OCI-LY3 (cell line): ENCODE results near the gene NLRP3.
A peak's percentile ranks its signal among the peaks of the same experiment; 100 is the strongest.
"Not testable (repeated sequence)": the region's sequence is repeated elsewhere in the genome, so short reads cannot be mapped to it uniquely, and the experiment has no call there.

Source experiments
- H2AFZ ChIP-seq: fragments of 200-600, 300-600 bp; shearing (Covaris generic); 2 replicates; pipeline ENCODE4 v1.6.0; 2014; ENCODE audit warnings: antibody characterized with exemption, low read depth, low read length
- H3K27ac ChIP-seq: fragments of 200-600, 300-600 bp; sonication (generic); 2 replicates; pipeline ENCODE4 v1.5.1; 2014; ENCODE audit warnings: mild to moderate bottlenecking, low read length, moderate library complexity, mixed read lengths
- H3K27me3 ChIP-seq: fragments of 200-600, 300-600 bp; sonication (generic); 2 replicates; pipeline ENCODE4 v1.6.1; 2014; ENCODE audit warnings: low read depth, low read length, mixed read lengths
- H3K36me3 ChIP-seq: fragments of 200-600, 300-600 bp; sonication (generic); replicated peaks from 2 replicates; pipeline ENCODE3; 2014; ENCODE audit warnings: low read depth, low read length, mixed read lengths
- H3K4me1 ChIP-seq: fragments of 300-600, 200-600 bp; sonication (generic); 2 replicates; pipeline ENCODE4 v1.6.1; 2014; ENCODE audit warnings: low read length, mixed read lengths
- H3K4me2 ChIP-seq: fragments of 200-600, 300-600 bp; sonication (generic); 2 replicates; pipeline ENCODE4 v1.6.1; 2014; ENCODE audit warnings: low read length, mixed read lengths
- H3K4me3 ChIP-seq: fragments of 300-600, 200-600 bp; sonication (generic); 2 replicates; pipeline ENCODE4 v1.5.1; 2014; ENCODE audit warnings: antibody characterized with exemption, mild to moderate bottlenecking, low read length, moderate library complexity
- H3K79me2 ChIP-seq: fragments of 300-600, 200-600 bp; shearing (Covaris generic); 2 replicates; pipeline ENCODE4 v1.6.1; 2014; ENCODE audit warnings: mild to moderate bottlenecking, low read length, mixed read lengths
- H3K9ac ChIP-seq: fragments of 300-600, 200-600 bp; shearing (Covaris generic); 2 replicates; pipeline ENCODE4 v1.6.0; 2014; ENCODE audit warnings: mild to moderate bottlenecking, low read length, moderate library complexity
- H3K9me3 ChIP-seq: fragments of 200-600, 300-600 bp; shearing (Covaris generic); 2 replicates; pipeline ENCODE4 v1.6.1; 2014; ENCODE audit warnings: low read length, mixed read lengths; ENCODE audit not compliant: insufficient read depth
- H4K20me1 ChIP-seq: fragments of 200-600, 300-600 bp; sonication (generic); 2 replicates; pipeline ENCODE4 v1.6.1; 2016; ENCODE audit warnings: low read length, mixed read lengths; ENCODE audit not compliant: insufficient read depth
- CTCF ChIP-seq: fragments of 200-600, 300-600 bp; sonication (generic); IDR thresholded peaks from 2 replicates; pipeline ENCODE4 v1.5.1; 2014; ENCODE audit warnings: antibody characterized with exemption, low read length, low read depth
- EZH2phosphoT487 ChIP-seq: fragments of 200-600 bp; shearing (Covaris generic); IDR thresholded peaks from 2 replicates; pipeline ENCODE4 v1.6.1; 2018; ENCODE audit warnings: antibody characterized with exemption, mixed run types, low read depth

Gene NLRP3

GRCh38 chr1:247467129-247467528 is 51.2 kb downstream of the NLRP3 start:
- H3K27me3 ChIP-seq, result no peaks in the 10 kb centered on the region
- peak overlapping the region; percentile 89 for H3K27ac ChIP-seq
- no peaks in the 10 kb centered on the region for H3K9me3 ChIP-seq
- H3K9ac ChIP-seq, result peak overlapping the region; percentile 50
- H3K79me2 ChIP-seq, result no peaks in the 10 kb centered on the region
- no peak for TF ChIP-seq CTCF
- no peak for TF ChIP-seq EZH2phosphoT487
- no peaks in the 10 kb centered on the region for H3K36me3 ChIP-seq
- H3K4me1 ChIP-seq, result peaks cover 46% of the 10 kb centered on the region
- H3K4me2 ChIP-seq, result peak overlapping the region; percentile 53
- peak overlapping the region; percentile 19 for H3K4me3 ChIP-seq
- no peaks in the 10 kb centered on the region for H4K20me1 ChIP-seq
- no peak overlapping the region for H2AFZ ChIP-seq

- Histone ChIP-seq H4K20me1 (no peaks in the 10 kb centered on the region), H3K27ac (peak overlapping the region; percentile 51), H3K36me3 (no peaks in the 10 kb centered on the region), H3K9ac (peak overlapping the region; percentile 16; the same call in 1 of the 2 replicates), H3K4me3 (no peak overlapping the region), H3K27me3 (no peaks in the 10 kb centered on the region), H3K9me3 (no peaks in the 10 kb centered on the region), H3K79me2 (no peaks in the 10 kb centered on the region), H3K4me1 (peaks cover 60% of the 10 kb centered on the region), H3K4me2 (peak overlapping the region; percentile 34), H2AFZ (no peak overlapping the region; the same call in 1 of the 2 replicates)
- no peak for TF ChIP-seq CTCF
- TF ChIP-seq EZH2phosphoT487, result no peak
Measured at GRCh38 chr1:247468481-247469140, 52.6 kb downstream of the NLRP3 start.

GRCh38 chr1:247469141-247469535 is 53.2 kb downstream of the NLRP3 start:
- Histone ChIP-seq H3K36me3 (no peaks in the 10 kb centered on the region), H3K27me3 (no peaks in the 10 kb centered on the region), H3K4me1 (peaks cover 62% of the 10 kb centered on the region), H3K4me2 (peak overlapping the region; percentile 34), H2AFZ (no peak overlapping the region), H3K27ac (peak overlapping the region; percentile 51; the same call in 1 of the 2 replicates), H3K9ac (no peak overlapping the region), H3K79me2 (no peaks in the 10 kb centered on the region), H4K20me1 (no peaks in the 10 kb centered on the region), H3K4me3 (no peak overlapping the region), H3K9me3 (no peaks in the 10 kb centered on the region)
- no peak for TF ChIP-seq EZH2phosphoT487
- no peak for TF ChIP-seq CTCF

- H3K4me2 ChIP-seq, H2AFZ ChIP-seq: not testable (repeated sequence)
- H3K36me3 ChIP-seq, result peaks cover 15% of the 10 kb centered on the region
Measured at GRCh38 chr1:247470942-247471429, 55.0 kb downstream of the NLRP3 start.

More at GRCh38 chr1:247470942-247471429, 55.0 kb downstream of the NLRP3 start:
- H3K79me2 ChIP-seq, H3K27me3 ChIP-seq, H4K20me1 ChIP-seq, H3K9ac ChIP-seq, H3K4me3 ChIP-seq, H3K27ac ChIP-seq: not testable (repeated sequence)
- peaks cover 65% of the 10 kb centered on the region for H3K4me1 ChIP-seq
- peaks cover 16% of the 10 kb centered on the region; the same call in 1 of the 2 replicates for H3K9me3 ChIP-seq
